ENCODE measurements around the gene RUFY1.
"Not testable (repeated sequence)": the region's sequence is repeated elsewhere in the genome, so short reads cannot be mapped to it uniquely, and the experiment has no call there.

RUFY1 gene

GRCh38 chr5:179623906-179624741, 73.8 kb downstream of the RUFY1 start:
- peak; percentile 91 for DNase-seq (ENCODE audit: low spot score)
- CTCF ChIA-PET: interaction anchor here (0.5 to 1.8 kb wide), 3 partner anchors 14 to 158 kb away, joined by 4 to 5 read pairs (median 5); no protein-coding TSS in a partner anchor

GRCh38 chr5:179624841-179625271, 74.5 kb downstream of the RUFY1 start:
- CTCF ChIA-PET: interaction anchor here (0.5 kb wide), 1 partner anchor 107 kb away, joined by 5 read pairs; no protein-coding TSS in a partner anchor

More at GRCh38 chr5:179623906-179624741, 73.8 kb downstream of the RUFY1 start:
- peak overlapping the region; percentile 99 for H3K27ac ChIP-seq
- TF ChIP-seq CTCF (conservative IDR thresholded peaks at IDR 0.05; ENCODE audit: low read depth): no peak
- POLR2A ChIA-PET (ENCODE audit: low non-redundant PET): interaction anchor here (0.5 to 1.3 kb wide), 7 partner anchors 8 to 108 kb away, joined by 3 to 5 read pairs (median 3); partner anchors contain the start of gene MAML1

GRCh38 chr5:179633501-179634369, 83.4 kb downstream of the RUFY1 start:
- CTCF ChIA-PET; DNase-seq (ENCODE audit: low spot score): not testable (repeated sequence)
- POLR2A ChIA-PET (ENCODE audit: low non-redundant PET): interaction anchor here (0.6 kb wide), 1 partner anchor 254 kb away, joined by 3 read pairs; no protein-coding TSS in a partner anchor
- H3K27ac ChIP-seq: peak overlapping the region; percentile 80

More at GRCh38 chr5:179624841-179625271, 74.5 kb downstream of the RUFY1 start:
- DNase-seq (ENCODE audit: low spot score): no peak
- H3K27ac ChIP-seq: peak overlapping the region; percentile 99
- TF ChIP-seq CTCF (conservative IDR thresholded peaks at IDR 0.05; ENCODE audit: low read depth): no peak
- POLR2A ChIA-PET (ENCODE audit: low non-redundant PET): no interaction called here

GRCh38 chr5:179634370-179635172, 84.2 kb downstream of the RUFY1 start:
- CTCF ChIA-PET; H3K27ac ChIP-seq; DNase-seq (ENCODE audit: low spot score); POLR2A ChIA-PET (ENCODE audit: low non-redundant PET): not testable (repeated sequence)

GRCh38 chr5:179639296-179639695, 88.9 kb downstream of the RUFY1 start:
- CTCF ChIA-PET; DNase-seq (ENCODE audit: low spot score); POLR2A ChIA-PET (ENCODE audit: low non-redundant PET): not testable (repeated sequence)
- peak overlapping the region; percentile 76 for H3K27ac ChIP-seq

- H3K27ac ChIP-seq; DNase-seq (ENCODE audit: low spot score); POLR2A ChIA-PET (ENCODE audit: low non-redundant PET); CTCF ChIA-PET: not testable (repeated sequence)
These were observed 91.4 kb downstream of the RUFY1 start for GRCh38 chr5:179641745-179642144.

- CTCF ChIA-PET; POLR2A ChIA-PET (ENCODE audit: low non-redundant PET): not testable (repeated sequence)
These were observed 92.3 kb downstream of the RUFY1 start for GRCh38 chr5:179642626-179643025.

GRCh38 chr5:179643141-179643920, 93.0 kb downstream of the RUFY1 start:
- DNase-seq (ENCODE audit: low spot score); POLR2A ChIA-PET (ENCODE audit: low non-redundant PET); H3K27ac ChIP-seq: not testable (repeated sequence)
- CTCF ChIA-PET: interaction anchor here (0.6 kb wide), 1 partner anchor 16 kb away, joined by 3 read pairs; no protein-coding TSS in a partner anchor

More at GRCh38 chr5:179642626-179643025, 92.3 kb downstream of the RUFY1 start:
- H3K27ac ChIP-seq; DNase-seq (ENCODE audit: low spot score): not testable (repeated sequence)

GRCh38 chr5:179644766-179645165, 94.4 kb downstream of the RUFY1 start:
- DNase-seq (ENCODE audit: low spot score); POLR2A ChIA-PET (ENCODE audit: low non-redundant PET); CTCF ChIA-PET; H3K27ac ChIP-seq: not testable (repeated sequence)
